Breast epithelium (tissue), 3 donors: ENCODE measurements around the gene CAPN11.

Experiments used
- CTCF ChIP-seq, 3 donors: fragments of 450-650 bp; IDR thresholded peaks; one replicate each; pipeline ENCODE4 v1.5.1; 2016 to 2017; ENCODE audit warnings: antibody characterized with exemption in 3 of 3, mild to moderate bottlenecking in 3 of 3, moderate library complexity in 3 of 3
- POLR2A ChIP-seq: fragments of 450-650 bp; IDR thresholded peaks from one replicate; pipeline ENCODE4 v1.6.1; 2016; ENCODE audit warnings: antibody characterized with exemption, mild to moderate bottlenecking, moderate library complexity
- POLR2AphosphoS5 ChIP-seq, 3 donors: sonication (generic); formaldehyde crosslinking; IDR thresholded peaks; one replicate each; pipeline ENCODE4 v1.6.1; 2017; ENCODE audit warnings: antibody characterized with exemption in 3 of 3

- no peak for TF ChIP-seq CTCF (IDR thresholded peaks at IDR 0.05)
- no peak for TF ChIP-seq POLR2AphosphoS5 (IDR thresholded peaks at IDR 0.05)
- no peak for TF ChIP-seq POLR2A
Observed at GRCh38 chr6:44145839-44146238, 12.8 kb upstream of the CAPN11 start.
